GM21381 (cell line): ENCODE measurements around the gene SLIT3.
"Not testable (repeated sequence)": the region's sequence is repeated elsewhere in the genome, so short reads cannot be mapped to it uniquely, and the experiment has no call there.

ENCODE experiments used
- ATAC-seq: cut with Tn5 transposase; IDR thresholded peaks from one replicate; pipeline ENCODE4 v1.9.1; 2021; ENCODE audit warnings: mild to moderate bottlenecking, moderate library complexity; ENCODE audit not compliant: unreplicated experiment

The SLIT3 gene

GRCh38 chr5:169116961-169117461 is 183.9 kb downstream of the SLIT3 start:
- ATAC-seq, result no peak

DNA sequence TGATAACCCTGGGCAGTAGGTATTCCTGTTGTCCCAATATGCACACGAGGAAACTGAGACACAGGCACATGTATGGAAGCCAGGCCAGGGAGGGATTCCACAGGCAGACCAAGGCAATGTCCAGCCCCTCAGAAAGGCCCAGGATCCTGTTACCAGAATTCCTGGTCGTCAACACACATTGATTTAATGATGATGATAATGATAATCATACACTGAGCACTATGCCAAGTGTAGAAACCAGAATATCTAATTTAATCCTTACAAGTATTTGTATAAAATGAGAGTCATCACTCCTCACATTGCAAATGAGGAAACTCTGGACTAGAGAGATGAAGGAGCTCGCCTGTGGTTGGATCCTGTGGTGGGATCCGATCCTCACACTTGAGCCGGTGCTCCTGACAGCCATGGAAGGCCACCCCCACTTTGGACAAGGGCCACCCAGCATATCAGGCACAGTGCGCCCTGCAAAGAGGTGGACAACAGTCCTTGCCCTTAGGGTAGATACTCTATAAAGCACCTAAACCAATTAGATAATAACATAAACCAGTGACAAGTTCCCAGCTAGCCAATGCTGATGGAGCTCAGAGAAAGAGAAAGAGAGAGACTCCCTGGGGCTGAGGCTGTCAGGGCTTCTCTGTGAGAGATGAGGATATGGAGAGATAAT is 185.3 kb downstream of the SLIT3 start:
- ATAC-seq, result no peak

GRCh38 chr5:169114466-169115065 is 186.4 kb downstream of the SLIT3 start:
- no peak for ATAC-seq

DNA sequence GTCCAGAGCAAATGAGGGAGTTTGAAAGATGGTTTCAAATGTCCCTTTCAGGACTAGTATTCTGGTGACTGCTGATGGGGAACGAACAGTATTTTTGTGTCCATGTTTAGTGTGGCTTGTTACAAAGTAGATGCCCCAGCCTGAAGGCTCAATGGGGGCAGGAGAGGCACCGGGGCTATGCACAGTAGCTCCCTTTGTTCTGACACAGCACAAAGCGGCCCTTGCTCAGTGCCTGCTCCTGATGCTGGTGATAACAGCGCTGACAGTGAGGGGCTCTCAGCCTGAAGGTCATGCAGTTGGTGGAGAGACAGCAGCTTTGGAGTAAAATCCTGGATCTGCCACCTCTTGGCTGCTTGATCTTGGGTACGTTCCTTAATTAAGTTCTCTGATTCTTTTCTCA is 188.9 kb downstream of the SLIT3 start:
- no peak for ATAC-seq

GRCh38 chr5:169106911-169107706 is 193.8 kb downstream of the SLIT3 start:
- no peak for ATAC-seq

- not testable (repeated sequence) for ATAC-seq
Observed at GRCh38 chr5:169105582-169105981, 195.4 kb downstream of the SLIT3 start.

DNA sequence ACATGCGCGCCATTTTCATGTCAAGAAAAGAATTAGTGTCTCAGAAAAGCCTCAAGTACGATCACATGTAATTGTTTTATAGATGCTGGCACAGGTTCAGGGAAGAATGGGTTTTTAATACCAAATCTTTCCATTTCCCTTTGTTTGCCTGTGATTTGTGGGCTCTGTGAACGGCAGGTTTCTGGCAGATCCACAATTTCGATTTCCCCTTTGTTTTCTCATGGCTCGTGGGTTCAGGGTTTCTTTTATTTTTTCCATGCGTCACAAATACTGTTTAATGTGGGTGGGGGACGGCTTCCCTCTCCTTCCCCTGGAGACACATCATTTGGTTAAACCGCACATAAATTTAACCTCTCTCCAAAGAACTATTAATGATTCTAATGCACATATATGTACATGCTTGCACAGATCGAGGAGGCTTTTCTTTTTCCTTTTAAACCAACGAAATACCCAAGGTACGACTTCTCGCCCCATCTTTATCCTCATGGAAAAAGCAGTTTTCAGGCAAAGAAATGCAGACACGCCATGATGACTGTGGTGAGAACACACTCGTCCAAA is 195.9 kb downstream of the SLIT3 start:
- ATAC-seq, result no peak

- ATAC-seq, result no peak
Observed at GRCh38 chr5:169103586-169104181, 197.3 kb downstream of the SLIT3 start.

DNA sequence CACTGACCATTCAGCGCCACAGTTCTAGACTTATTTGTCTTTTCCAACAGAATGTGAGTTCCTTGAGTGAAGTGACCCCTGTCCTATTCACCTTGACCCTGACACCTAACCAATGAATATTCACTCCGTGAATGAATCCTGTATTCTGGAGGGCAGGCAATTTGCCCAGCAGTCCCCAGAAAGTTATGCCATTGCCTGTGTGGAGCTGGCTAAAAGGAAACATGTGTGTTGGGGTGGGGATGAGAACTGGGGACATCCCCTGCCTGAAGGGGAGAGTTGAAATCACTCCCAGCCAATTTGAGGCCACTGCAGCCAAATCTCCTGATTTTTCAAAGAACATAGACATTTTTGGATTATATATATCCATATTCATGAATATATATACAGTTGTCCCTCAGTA is 199.0 kb downstream of the SLIT3 start:
- no peak for ATAC-seq

DNA sequence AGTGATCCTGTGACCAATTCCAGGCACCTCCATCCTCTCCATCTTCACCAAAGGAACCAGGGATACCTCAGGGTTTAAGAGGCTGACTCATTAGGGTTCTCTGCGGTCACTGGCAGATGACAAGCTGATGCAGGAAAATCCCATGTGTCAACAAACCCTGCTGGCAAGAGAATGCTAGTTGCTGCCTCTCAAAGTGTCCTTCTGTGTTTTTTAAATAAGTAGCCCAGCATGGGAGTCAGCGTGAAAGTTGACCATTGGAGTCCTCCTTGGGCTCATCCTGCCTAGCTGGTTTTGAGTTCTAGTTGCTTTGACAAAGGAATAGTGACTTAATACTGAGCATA is 200.2 kb downstream of the SLIT3 start:
- no peak for ATAC-seq

DNA sequence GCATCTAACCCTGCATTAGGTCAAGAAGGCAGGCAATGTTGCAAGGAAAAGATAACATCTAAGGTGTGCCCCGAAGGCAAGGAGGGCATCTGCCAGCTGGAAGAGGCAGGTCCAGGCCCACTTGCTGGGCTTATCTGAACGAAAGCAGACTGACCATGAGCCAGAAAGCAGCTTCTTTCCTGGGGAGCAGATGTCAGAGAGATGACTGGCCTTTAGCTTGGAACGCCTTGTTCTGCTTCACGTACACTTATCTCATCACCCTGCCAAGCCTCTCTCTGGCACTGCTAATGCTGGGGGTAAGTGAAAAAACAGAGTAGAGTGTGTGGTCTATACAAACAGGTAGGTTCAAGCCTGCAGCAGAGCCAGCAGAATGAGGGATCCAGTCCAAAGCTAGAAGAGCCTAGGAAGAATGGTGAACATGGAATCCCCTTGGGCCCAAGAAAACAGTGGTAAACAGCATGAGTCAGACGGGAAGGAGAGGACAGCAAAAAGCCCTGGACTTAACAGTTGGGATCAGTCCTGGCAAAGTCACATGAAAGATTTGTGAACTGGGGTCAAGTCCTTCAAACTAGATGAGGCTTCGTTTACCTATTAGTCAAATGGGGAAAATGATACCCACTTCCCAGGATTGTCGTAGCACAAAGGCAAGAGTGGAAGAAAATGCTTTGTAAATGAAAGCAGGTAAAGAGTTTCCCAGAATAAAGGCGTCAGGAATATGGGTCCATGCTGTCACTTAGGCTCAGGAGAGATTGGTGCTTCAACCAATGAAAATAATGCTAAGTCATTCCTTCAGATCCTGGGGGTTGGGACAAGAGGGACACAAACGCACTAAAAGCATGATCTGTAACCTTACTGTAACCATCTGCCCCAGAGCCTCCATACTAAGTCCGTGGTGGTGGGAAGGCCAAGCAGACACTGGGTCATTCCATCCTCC is 200.9 kb downstream of the SLIT3 start:
- ATAC-seq, result no peak

GRCh38 chr5:169098331-169099121 is 202.4 kb downstream of the SLIT3 start:
- no peak for ATAC-seq

DNA sequence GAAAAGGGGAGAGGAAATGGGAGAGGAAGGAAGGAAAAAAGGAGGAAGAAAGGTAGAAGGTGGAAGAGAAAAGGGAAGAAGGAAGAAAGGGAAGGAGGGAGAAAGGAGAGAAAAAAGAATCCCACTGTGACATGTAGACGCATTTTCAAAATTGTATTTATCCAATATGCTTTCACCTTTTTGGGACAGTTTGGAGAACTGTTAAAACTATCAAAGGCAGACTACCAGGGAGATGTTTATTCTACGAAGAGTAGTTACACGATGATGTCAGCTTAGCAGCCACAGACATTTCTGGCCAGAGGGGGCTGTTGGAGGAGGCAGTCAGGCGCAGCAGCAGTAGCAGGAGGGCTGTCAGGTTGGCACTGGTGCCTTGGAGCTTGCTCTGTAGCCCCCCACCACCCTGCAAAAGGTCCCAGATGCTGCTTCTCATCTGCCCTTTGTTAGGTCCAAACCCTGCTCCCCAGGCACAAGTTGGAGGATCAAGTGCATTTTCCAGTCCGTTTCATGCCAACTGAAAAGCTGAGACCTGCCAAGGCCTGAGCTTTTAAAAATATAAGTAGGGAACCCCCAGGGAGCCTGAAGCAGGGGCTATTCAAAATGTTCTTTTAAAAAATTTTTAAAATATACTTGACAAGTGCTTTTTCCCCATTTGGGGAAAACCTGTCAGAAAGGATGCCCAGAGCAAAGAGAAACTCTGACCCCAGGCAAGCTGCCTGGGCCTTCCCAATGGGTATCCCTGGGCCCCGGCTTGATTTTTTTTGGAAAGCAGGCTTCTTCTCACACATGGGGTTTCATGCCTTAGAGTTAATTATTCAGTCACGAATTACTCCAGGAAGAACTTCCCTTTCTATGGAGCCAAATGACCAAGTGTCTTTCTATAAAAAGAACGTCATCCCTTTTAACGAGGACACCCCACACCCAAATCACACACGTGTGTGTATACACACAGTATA is 203.3 kb downstream of the SLIT3 start:
- ATAC-seq, result no peak

- ATAC-seq, result no peak
Observed at GRCh38 chr5:169095976-169096375, 205.0 kb downstream of the SLIT3 start.

GRCh38 chr5:169095410-169095960 is 205.5 kb downstream of the SLIT3 start:
- ATAC-seq, result no peak

DNA sequence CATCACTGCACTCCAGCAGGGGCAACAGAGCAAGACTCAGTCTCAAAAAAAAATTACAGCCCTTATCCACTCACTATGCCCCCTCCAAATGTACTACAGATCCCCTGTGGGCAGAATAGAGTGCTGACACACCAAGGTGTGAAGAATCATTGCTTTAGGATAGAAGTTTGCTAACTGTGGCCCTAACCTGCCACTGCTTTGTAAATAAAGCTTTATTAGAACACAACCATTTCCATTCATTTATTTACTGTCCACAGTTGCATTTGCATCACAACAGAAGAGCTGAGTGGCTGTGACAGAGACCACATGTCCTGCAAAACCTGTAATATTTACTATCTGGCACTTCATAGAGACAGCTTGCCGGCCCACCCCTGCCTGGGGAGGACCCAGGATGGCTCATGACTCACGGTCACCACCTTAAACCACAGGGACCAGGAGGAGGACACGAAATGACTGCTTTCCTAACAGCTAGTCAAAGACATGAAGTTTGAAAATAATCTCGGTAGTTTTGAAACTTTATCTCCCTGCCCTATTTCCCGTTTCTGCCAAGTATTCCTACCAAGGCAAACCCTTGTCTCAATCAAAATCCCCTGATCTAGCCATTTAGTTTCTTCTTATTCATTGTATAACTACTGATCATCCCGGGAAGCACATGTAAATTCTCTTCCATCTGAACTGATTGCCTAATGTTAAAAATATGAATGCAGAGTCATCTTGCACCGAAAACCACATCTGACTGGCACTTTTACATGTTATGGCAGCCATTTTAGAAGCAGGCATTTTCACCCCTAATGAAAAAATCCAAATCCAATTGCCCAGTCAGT is 206.1 kb downstream of the SLIT3 start:
- no peak for ATAC-seq

GRCh38 chr5:169091396-169091980 is 209.5 kb downstream of the SLIT3 start:
- ATAC-seq, result no peak
